K562 (cell line): Measurements from ENCODE around the gene CTU1. TPM values are rescaled to one million over a fixed set of nuclear protein-coding genes. Genes with fewer than 3 reads are reported as not detected.
A peak's percentile ranks its signal among the peaks of the same experiment; 100 is the strongest.

ENCODE experiments used
- ATF7 ChIP-seq: fragments of 450-650 bp; IDR thresholded peaks from 2 replicates; pipeline ENCODE4 v1.7.1; 2014; ENCODE audit warnings: mild to moderate bottlenecking, moderate library complexity
- CREM ChIP-seq: IDR thresholded peaks from 2 replicates; pipeline ENCODE4 v1.6.1; 2014; ENCODE audit warnings: antibody characterized with exemption, low read depth
- DLX4 ChIP-seq: fragments of 250-450 bp; sonication (Bioruptor Pico); IDR thresholded peaks from 2 replicates; pipeline ENCODE4 v1.6.1; 2021; ENCODE audit warnings: mild to moderate bottlenecking
- FOS ChIP-seq: IDR thresholded peaks from 3 replicates; pipeline ENCODE4 v1.6.1; 2011; ENCODE audit not compliant: insufficient read length; ENCODE audit errors: extremely low read depth
- FOSL1 ChIP-seq: fragments of 200-800 bp; sonication (Bioruptor generic); conservative IDR thresholded peaks from 2 replicates; pipeline ENCODE4 v1.6.1; 2016; ENCODE audit warnings: missing genetic modification characterization, missing compliant biosample characterization
- FOXK2 ChIP-seq, 2 experiments: fragments of 450-650 bp; IDR thresholded peaks in 1 of 2; conservative IDR thresholded peaks in 1 of 2; 2 replicates each; pipeline ENCODE4 v1.6.1; 2016; ENCODE audit warnings: low read depth in 2 of 2, mild to moderate bottlenecking in 1 of 2
- GATAD2B ChIP-seq: fragments of 450-650 bp; IDR thresholded peaks from 2 replicates; pipeline ENCODE4 v1.6.1; 2017; ENCODE audit warnings: mild to moderate bottlenecking, borderline replicate concordance
- MTA1 ChIP-seq: fragments of 450-650 bp; IDR thresholded peaks from 2 replicates; pipeline ENCODE4 v1.6.1; 2017; ENCODE audit warnings: borderline replicate concordance
- MYBL2 ChIP-seq, 2 experiments: fragments of 450-650 bp in 1 of 2; sonication (generic) in 1 of 2; formaldehyde crosslinking in 1 of 2; IDR thresholded peaks; 2 replicates each; pipeline versions ENCODE4 v1.6.1 to v1.8.1; 2017 to 2022; ENCODE audit warnings: borderline replicate concordance in 1 of 2, inconsistent platforms in 1 of 2, low read depth in 1 of 2, mild to moderate bottlenecking in 1 of 2, missing genetic modification reagents in 1 of 2, moderate library complexity in 1 of 2
- POLR2AphosphoS5 ChIP-seq: IDR thresholded peaks from 2 replicates; pipeline ENCODE4 v1.6.1; 2011; ENCODE audit warnings: mild to moderate bottlenecking, low read depth, low read length, moderate library complexity; ENCODE audit not compliant: control insufficient read depth, insufficient read depth
- RBM22 ChIP-seq: fragments of 200-400 bp; formaldehyde crosslinking; IDR thresholded peaks from 2 replicates; pipeline ENCODE4 v1.6.1; 2018; ENCODE audit warnings: low read length, low read depth; ENCODE audit not compliant: poor library complexity, severe bottlenecking
- SMARCA4 ChIP-seq: fragments of 450-650 bp; IDR thresholded peaks from 2 replicates; pipeline ENCODE4 v1.6.1; 2016
- TBL1XR1 ChIP-seq, 2 experiments: IDR thresholded peaks; 2 replicates each; pipeline ENCODE4 v1.6.1; 2012; ENCODE audit warnings: improper control_type of control experiment in 2 of 2, low read length in 2 of 2, mild to moderate bottlenecking in 1 of 2
- TCF7 ChIP-seq: sonication (generic); IDR thresholded peaks from 2 replicates; pipeline ENCODE4 v1.6.1; 2016; ENCODE audit warnings: antibody characterized with exemption, borderline replicate concordance
- ZBTB1 ChIP-seq: sonication (generic); formaldehyde crosslinking; IDR thresholded peaks from 2 replicates; pipeline ENCODE4 v1.8.1; 2023; ENCODE audit warnings: missing genetic modification reagents, low read depth, mild to moderate bottlenecking, borderline replicate concordance
- ZBTB12 ChIP-seq: fragments of 250-450 bp; sonication (Bioruptor Pico); IDR thresholded peaks from 2 replicates; pipeline ENCODE4 v1.4.0; 2020
- ZBTB40 ChIP-seq, 2 experiments: fragments of 450-650 bp in 1 of 2; sonication (generic) in 1 of 2; formaldehyde crosslinking in 1 of 2; IDR thresholded peaks; 2 replicates each; pipeline versions ENCODE4 v1.7.1 to v1.9.0; 2016 to 2022; ENCODE audit warnings: inconsistent platforms in 1 of 2, mild to moderate bottlenecking in 1 of 2, missing genetic modification reagents in 1 of 2
- ZNF695 ChIP-seq: fragments of 450-650 bp; formaldehyde crosslinking; IDR thresholded peaks from 2 replicates; pipeline ENCODE4 v1.4.0; 2020; ENCODE audit warnings: mild to moderate bottlenecking, moderate library complexity
- polyA plus RNA-seq, 8 experiments: library from polyadenylated mRNA; depleted of rRNA in 4 of 8; stranded (reverse) in 5 of 8; unstranded in 3 of 8; fragments of >200 nt; fragmentation: Nextera tagmentation in 2 of 8; fragmentation: Illumina TruSeq in 1 of 8; extraction: Ambion mirVana in 2 of 8; extraction: Trizol in 1 of 8; gene quantifications; 2 replicates each; pipeline versions ENCODE4 v1.2.1 to v1.2.3, GENCODE V29; 2011 to 2014; ENCODE audit warnings: inconsistent platforms in 1 of 8, missing spikeins in 1 of 8
- total RNA-seq, 7 experiments: library from RNA; depleted of rRNA in 6 of 7; stranded (reverse); fragments of >200 nt in 6 of 7; fragmentation: Illumina TruSeq in 2 of 7; extraction: Trizol in 2 of 7; gene quantifications; 2 replicates each; pipeline versions ENCODE4 v1.2.1 to v1.2.3, GENCODE V29; 2011 to 2021; ENCODE audit warnings: low replicate concordance in 1 of 7

The CTU1 gene
- total and polyA plus RNA-seq, 9 of the 15 experiments (the other 6 are each of a cell fraction or from before 2014, with no cell fraction given), result 0.03 to 18.4 (median 2.3) TPM; not detected in 1

- TF ChIP-seq ZBTB12 (CRISPR knock-in tag) (peak; percentile 74; the same call in 1 of the 2 replicates), MYBL2 (IDR thresholded peaks at IDR 0.05; ENCODE audit: low read depth) (no peak), MYBL2 (CRISPR knock-in tag; IDR thresholded peaks at IDR 0.05; ENCODE audit: borderline replicate concordance) (no peak), ATF7 (peak; percentile 60; the same call in 1 of the 2 replicates), ZBTB40 (IDR thresholded peaks at IDR 0.05) (peak; percentile 54), ZBTB40 (CRISPR knock-in tag; IDR thresholded peaks at IDR 0.05) (no peak), RBM22 (no peak), FOSL1 (tag) (peak; percentile 94), POLR2AphosphoS5 (no peak), ZNF695 (no peak), SMARCA4 (peak; percentile 79; the same call in 1 of the 2 replicates), ZBTB1 (CRISPR knock-in tag) (no peak), GATAD2B (no peak), FOXK2 (conservative IDR thresholded peaks at IDR 0.05 in 1 of 2, IDR thresholded peaks at IDR 0.05 in 1 of 2; ENCODE audit: low read depth in 2 of 2) (0 out of 4 replicates have a peak, but pooled peaks have one; percentile 34 to 46), MTA1 (peak; percentile 36; the same call in 1 of the 2 replicates), TBL1XR1 (IDR thresholded peaks at IDR 0.05; ENCODE audit: low read length in 2 of 2) (peak in 1 of 2 experiments; percentile 63; a peak in 1 of 4 replicates), CREM (peak; percentile 91), FOS (peak; percentile 8), DLX4 (no peak), TCF7 (peak; percentile 91)
Observed at GRCh38 chr19:51127755-51128154, 19.5 kb upstream of the CTU1 start (continued).
